Ureter (tissue), 1 donor: ENCODE data around the gene LRP10. TPM values are rescaled to one million over a fixed set of nuclear protein-coding genes. Genes with fewer than 3 reads are reported as not detected.

Experiments
- DNase-seq: peaks from one replicate; pipeline ENCODE4 v3.0.0-alpha.2; 2020; ENCODE audit warnings: low spot score
- total RNA-seq: library from RNA; stranded (reverse); gene quantifications from one replicate; pipeline ENCODE4 v1.2.4, GENCODE V29; 2023
- donor health status: DM: yes; HTN: yes; CAD: no.

LRP10 gene
- total RNA-seq, 1 donor from 2014 or later, result 128 TPM

GRCh38 chr14:22915886-22916521 is 44.5 kb downstream of the LRP10 start:
- no peak for DNase-seq

- peak; percentile 100 for DNase-seq
Measured at GRCh38 chr14:22918804-22919600, 47.5 kb downstream of the LRP10 start, which contains the start of gene RBM23. Gene RBM23, minus strand, starts transcription at chr14:22919149.

- DNase-seq, result no peak
Measured at GRCh38 chr14:22919601-22919921, 48.0 kb downstream of the LRP10 start.

- no peak for DNase-seq
Measured at GRCh38 chr14:22920697-22921096, 49.2 kb downstream of the LRP10 start.

- no peak for DNase-seq
Measured at GRCh38 chr14:22922294-22922693, 50.8 kb downstream of the LRP10 start.

GRCh38 chr14:22923746-22924145 is 52.2 kb downstream of the LRP10 start:
- no peak for DNase-seq

GRCh38 chr14:22925513-22925912 is 54.0 kb downstream of the LRP10 start:
- DNase-seq, result no peak

GRCh38 chr14:22926316-22926715 is 54.8 kb downstream of the LRP10 start:
- DNase-seq, result no peak

- no peak for DNase-seq
Measured at GRCh38 chr14:22928237-22929103, 56.9 kb downstream of the LRP10 start.

GRCh38 chr14:22929104-22929960 is 57.8 kb downstream of the LRP10 start, which contains the start of gene PRMT5:
Gene PRMT5, minus strand, starts transcription at chr14:22929376. Its CDS starts 15 bp downstream, at chr14:22929361.
- DNase-seq, result peak; percentile 98

GRCh38 chr14:22929961-22930364 is 58.4 kb downstream of the LRP10 start:
- no peak for DNase-seq

Other genes starting within 250 kb of the LRP10 start
- not detected for gene OR6J1, start 227.4 kb upstream of the LRP10 start, total RNA-seq
- 93.5 TPM for gene OXA1L, start 105.1 kb upstream of the LRP10 start, total RNA-seq
- gene SLC7A7, start 56.3 kb upstream of the LRP10 start, total RNA-seq, result 10.6 TPM
- gene MRPL52, start 41.9 kb upstream of the LRP10 start, total RNA-seq, result 77.8 TPM
- 172 TPM for gene MMP14, start 35.2 kb upstream of the LRP10 start, total RNA-seq
- gene REM2, start 11.5 kb downstream of the LRP10 start, total RNA-seq, result 0.18 TPM
- gene RBM23, start 47.4 kb downstream of the LRP10 start, total RNA-seq, result 84.4 TPM
- 80.9 TPM for gene PRMT5, start 57.6 kb downstream of the LRP10 start, total RNA-seq
- gene HAUS4, start 85.3 kb downstream of the LRP10 start, total RNA-seq, result 29.2 TPM
- 39.9 TPM for gene AJUBA, start 110.8 kb downstream of the LRP10 start, total RNA-seq
- gene C14orf93, start 138.4 kb downstream of the LRP10 start, total RNA-seq, result 10.8 TPM
- gene PSMB5, start 163.2 kb downstream of the LRP10 start, total RNA-seq, result 67.6 TPM
- not detected for gene PSMB11, start 170.5 kb downstream of the LRP10 start, total RNA-seq
- 3.7 TPM for gene CDH24, start 185.8 kb downstream of the LRP10 start, total RNA-seq
- 229 TPM for gene ACIN1, start 223.4 kb downstream of the LRP10 start, total RNA-seq
- 40.2 TPM for gene C14orf119, start 223.8 kb downstream of the LRP10 start, total RNA-seq
- not detected for gene CIROP, start 233.2 kb downstream of the LRP10 start, total RNA-seq
- gene CEBPE, start 247.5 kb downstream of the LRP10 start, total RNA-seq, result not detected